Measurements from ENCODE around the gene ME1.
"Not testable (repeated sequence)": the region's sequence is repeated elsewhere in the genome, so short reads cannot be mapped to it uniquely, and the experiment has no call there.

The ME1 gene

DNA sequence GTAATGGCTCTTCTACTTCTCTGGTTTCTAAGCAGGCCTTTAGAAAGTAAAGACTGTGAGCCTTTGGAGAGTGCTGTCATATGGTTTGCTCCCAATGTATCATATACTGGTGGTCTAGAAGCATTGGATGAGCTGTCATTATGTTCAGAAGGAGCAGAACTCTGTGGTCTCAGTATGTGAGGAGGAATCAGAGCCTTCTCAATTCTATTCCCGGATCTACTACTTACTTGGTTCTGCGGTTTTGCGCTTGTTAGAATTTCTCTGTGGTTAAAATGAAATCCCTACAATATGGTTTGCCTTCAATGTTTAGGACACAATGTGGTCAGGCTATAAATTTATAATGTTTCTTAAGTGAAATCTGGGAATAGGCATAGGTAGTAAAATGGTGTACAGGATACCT lies 173.1 kb downstream of the ME1 start:
- no peak for DNase-seq (ENCODE audit: low read depth in 2 of 2)

GRCh38 chr6:83256719-83257118 lies 174.1 kb downstream of the ME1 start:
- not testable (repeated sequence) for DNase-seq (ENCODE audit: low read depth in 2 of 2)

- DNase-seq (ENCODE audit: low read depth in 2 of 2) = peak; percentile 40 to 42
These were observed 178.1 kb downstream of the ME1 start for GRCh38 chr6:83252719-83253118.

- no peak for DNase-seq (ENCODE audit: low read depth in 2 of 2)
These were observed 180.6 kb downstream of the ME1 start for GRCh38 chr6:83250235-83250634.

- no peak for DNase-seq (ENCODE audit: low read depth in 2 of 2)
These were observed 183.4 kb downstream of the ME1 start for GRCh38 chr6:83247471-83247870.

GRCh38 chr6:83231146-83231545 lies 199.7 kb downstream of the ME1 start:
- peak; percentile 65 to 75 for DNase-seq (ENCODE audit: low read depth in 2 of 2)

DNA sequence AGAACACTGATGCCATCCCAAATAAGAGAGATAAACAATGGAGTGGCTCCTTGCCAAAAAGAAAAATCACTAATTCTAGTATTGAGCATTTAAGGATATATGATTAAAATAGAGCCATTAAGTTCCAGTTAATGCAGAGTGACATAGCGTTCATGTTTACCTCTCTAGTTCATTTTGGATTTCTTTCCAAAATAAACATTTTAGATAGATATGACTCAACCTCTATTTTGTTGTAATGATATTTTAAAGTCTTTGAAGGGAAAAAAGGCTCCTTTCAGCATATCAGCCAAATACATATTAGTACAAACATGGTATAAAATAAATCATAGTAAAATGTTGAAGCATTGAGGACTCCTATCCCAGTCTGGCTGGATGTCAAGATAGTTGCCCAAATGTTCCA lies 204.3 kb downstream of the ME1 start:
- DNase-seq (ENCODE audit: low read depth in 2 of 2) = no peak

- DNase-seq (ENCODE audit: low read depth in 2 of 2) = peak; percentile 20 to 21
These were observed 208.9 kb downstream of the ME1 start for GRCh38 chr6:83221889-83222479.

GRCh38 chr6:83221276-83221675 lies 209.6 kb downstream of the ME1 start:
- DNase-seq (ENCODE audit: low read depth in 2 of 2) = no peak

GRCh38 chr6:83220121-83220520 lies 210.7 kb downstream of the ME1 start:
- no peak for DNase-seq (ENCODE audit: low read depth in 2 of 2)

DNA sequence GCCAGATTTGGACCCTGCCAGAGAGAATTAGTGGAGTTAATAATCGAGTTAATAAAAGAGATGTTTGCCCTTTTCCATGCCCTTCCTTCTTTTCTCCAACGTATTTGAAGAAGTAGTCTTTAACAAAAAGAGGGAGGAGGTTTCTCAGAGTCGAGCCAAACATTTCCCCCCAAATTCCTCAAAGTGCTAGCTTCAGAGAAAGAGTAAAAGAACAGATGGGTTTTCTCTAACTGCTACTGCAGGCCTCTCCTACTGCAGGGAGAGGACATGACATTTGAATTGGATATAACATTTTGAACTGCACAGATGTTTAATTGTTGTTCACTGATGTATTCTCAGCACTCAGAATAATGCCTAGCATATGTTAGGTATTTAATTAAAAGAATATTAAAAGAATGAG lies 212.2 kb downstream of the ME1 start:
- no peak for DNase-seq (ENCODE audit: low read depth in 2 of 2)

GRCh38 chr6:83216806-83217205 lies 214.0 kb downstream of the ME1 start:
- DNase-seq (ENCODE audit: low read depth in 2 of 2) = no peak

GRCh38 chr6:83215131-83216047 lies 215.5 kb downstream of the ME1 start:
- peak; percentile 56 to 59 for DNase-seq (ENCODE audit: low read depth in 2 of 2)

DNA sequence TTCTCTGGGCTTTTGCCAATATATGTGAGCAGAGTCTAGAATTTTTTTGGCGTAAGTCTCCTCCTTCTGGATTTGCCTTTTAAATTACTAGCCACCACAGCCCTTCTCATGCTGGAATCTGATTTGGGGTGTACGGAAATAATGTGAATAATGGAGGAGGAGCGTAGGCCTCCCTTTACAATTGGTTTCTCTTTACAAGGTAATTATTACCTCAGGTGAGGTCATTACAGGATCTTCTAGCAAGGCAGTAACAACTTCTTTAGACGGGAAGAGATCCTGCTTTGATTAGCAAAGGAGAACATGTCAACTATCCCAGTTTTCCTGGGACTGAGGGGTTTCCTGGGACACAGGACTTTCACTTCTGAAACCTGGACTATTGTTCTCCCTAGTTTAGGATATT lies 228.8 kb downstream of the ME1 start:
- DNase-seq (ENCODE audit: low read depth in 2 of 2) = no peak

GRCh38 chr6:83199863-83200225 lies 231.0 kb downstream of the ME1 start:
- no peak for DNase-seq (ENCODE audit: low read depth in 2 of 2)

- no peak for DNase-seq (ENCODE audit: low read depth in 2 of 2)
These were observed 231.5 kb downstream of the ME1 start for GRCh38 chr6:83199173-83199862.

GRCh38 chr6:83198486-83199172 lies 232.2 kb downstream of the ME1 start:
- DNase-seq (ENCODE audit: low read depth in 2 of 2) = no peak

DNA sequence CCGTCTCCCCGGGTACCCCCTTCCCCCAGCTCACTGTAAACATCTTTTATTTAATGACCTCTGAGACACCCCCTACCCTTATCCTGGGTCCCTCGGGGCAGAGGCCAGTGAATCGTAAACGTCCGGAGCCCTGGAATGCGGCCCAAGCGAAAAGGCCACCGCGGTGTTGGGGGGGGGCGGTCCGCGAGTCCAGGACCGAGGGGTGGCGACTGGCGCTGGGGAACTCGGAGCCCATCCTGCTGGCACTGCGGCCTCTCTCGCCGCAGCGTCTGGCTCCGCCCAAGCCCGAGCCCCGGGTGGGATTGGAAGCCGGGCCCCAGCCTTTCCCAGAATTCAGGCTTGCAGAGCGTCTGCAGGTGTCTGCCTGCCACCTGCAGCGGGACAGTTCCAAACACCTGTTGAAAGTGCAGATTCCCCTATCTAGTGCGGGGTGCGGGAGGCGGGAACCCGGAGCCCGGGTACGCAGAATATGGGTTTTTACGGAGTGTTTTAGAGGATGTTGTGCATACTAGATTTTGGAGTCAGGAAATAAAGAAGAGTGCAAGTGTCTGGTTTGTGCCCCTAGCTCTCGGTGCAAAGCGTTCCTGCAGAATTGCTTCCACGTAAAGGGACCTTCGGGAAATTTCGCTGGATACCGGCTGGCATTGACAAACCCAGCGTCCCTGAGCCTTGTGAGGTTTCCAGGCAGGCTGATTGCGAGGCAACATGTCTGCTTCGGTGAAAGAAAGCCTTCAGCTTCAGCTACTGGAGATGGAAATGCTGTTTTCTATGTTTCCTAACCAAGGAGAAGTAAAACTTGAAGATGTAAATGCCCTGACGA lies 236.9 kb downstream of the ME1 start:
- DNase-seq (ENCODE audit: low read depth in 2 of 2) = no peak

DNA sequence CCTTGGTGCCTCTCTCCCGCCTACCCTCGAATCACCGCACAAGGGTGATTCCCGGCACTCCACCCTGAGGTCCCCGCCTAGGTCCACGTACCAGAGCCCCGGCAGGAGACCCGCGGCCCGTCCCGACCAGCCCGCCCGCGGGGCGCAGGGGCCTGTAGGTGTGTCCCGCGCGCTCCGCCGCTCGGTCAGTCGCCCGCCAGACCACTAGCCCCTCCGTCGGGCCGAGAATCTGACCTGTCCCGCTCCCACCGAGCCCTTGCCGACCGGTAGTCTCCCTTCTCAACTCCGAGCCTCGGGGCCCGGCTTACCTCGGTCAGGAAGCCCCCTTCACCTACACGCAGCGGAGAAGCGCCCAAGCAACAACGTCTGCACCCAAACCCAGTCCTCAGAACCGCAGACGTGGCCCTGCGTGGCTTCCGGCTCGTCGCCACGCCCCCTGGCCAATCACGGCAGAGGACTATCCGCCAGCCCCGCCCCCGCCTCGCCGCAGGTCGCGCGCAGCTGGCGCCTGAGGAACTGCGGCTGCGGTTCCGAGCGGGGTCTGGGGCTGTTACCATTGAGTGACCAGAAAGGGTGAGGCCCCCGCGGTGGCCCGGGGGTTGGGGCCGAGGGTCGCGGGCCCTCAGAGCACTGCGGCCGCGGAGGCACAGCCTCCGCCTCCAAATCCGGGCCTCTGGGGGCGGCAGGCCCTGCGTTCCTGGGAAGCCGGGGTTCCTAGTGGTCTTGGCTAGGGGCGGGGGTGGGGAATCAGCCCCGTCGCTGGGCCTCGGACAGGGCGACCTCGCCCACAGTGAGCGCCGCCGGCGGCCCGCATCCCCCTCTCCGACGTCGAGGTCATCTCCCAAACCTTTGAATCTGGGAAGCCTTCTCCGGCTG lies 237.7 kb downstream of the ME1 start, which contains the start of the genes PGM3 and RWDD2A:
Gene PGM3 (minus strand): TSS at position 395 of the 876 bp plus-strand sequence. CDS start 2,253 bp downstream, outside the sequence.
Gene RWDD2A (plus strand): TSS at position 487 of the 876 bp plus-strand sequence. CDS start 1,095 bp downstream, outside the sequence.
- peak; percentile 62 to 66 for DNase-seq (ENCODE audit: low read depth in 2 of 2)

DNA sequence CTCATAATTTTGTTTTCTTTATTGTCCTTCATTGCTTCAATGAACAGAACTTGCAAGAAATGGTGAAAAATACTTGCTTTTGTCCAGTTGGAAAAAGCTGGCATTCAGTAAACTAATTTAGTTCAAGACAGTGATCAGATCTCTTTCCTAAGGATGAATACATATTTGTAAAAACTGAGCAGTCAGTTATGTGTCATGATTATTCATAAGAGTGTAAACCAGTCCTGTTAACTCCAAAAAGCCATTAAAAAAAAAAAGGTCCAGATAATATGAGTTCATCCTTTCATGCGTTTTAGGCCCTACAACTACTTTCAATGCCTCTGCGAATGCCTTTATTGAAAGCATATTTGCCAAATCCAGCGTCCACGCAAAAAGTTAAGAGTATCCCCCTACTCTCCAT lies 238.4 kb downstream of the ME1 start:
- DNase-seq (ENCODE audit: low read depth in 2 of 2) = no peak

Data from fibroblast of skin of left quadriceps (primary cell).